Urinary bladder (tissue), 4 donors: Measurements from ENCODE around the gene LRP6. TPM values are rescaled to one million over a fixed set of nuclear protein-coding genes. Genes with fewer than 3 reads are reported as not detected.

Experiments
- DNase-seq: peaks from one replicate; pipeline ENCODE4 v3.0.0-alpha.2; 2015; ENCODE audit errors: extremely low spot score
- H3K27ac ChIP-seq: one replicate; pipeline ENCODE4 v1.5.1; 2013; ENCODE audit warnings: low read depth, mild to moderate bottlenecking, moderate library complexity
- H3K36me3 ChIP-seq: one replicate; pipeline ENCODE4 v1.6.1; 2013; ENCODE audit warnings: mild to moderate bottlenecking, moderate library complexity; ENCODE audit not compliant: insufficient read depth
- H3K4me1 ChIP-seq: one replicate; pipeline ENCODE4 v1.6.1; 2013; ENCODE audit warnings: mild to moderate bottlenecking, moderate library complexity; ENCODE audit not compliant: insufficient read depth
- H3K4me3 ChIP-seq: one replicate; pipeline ENCODE4 v1.5.1; 2013; ENCODE audit warnings: low read depth, low read length
- WGBS: extraction: QIAGEN DNeasy Blood & Tissue Kit; methylation state at CpG from one replicate; pipeline ENCODE4 v1.1.7; 2013; 5-methylcytosine and 5-hydroxymethylcytosine counted together
- polyA plus RNA-seq: library from polyadenylated mRNA; stranded (reverse); fragments of 200-250 nt; gene quantifications from one replicate; pipeline ENCODE4 v1.2.3, GENCODE V29; 2013
- total RNA-seq: library from RNA; depleted of rRNA; stranded (reverse); fragments of >200 nt; gene quantifications from one replicate; pipeline ENCODE4 v1.2.3, GENCODE V29; 2014
- donor health status: healthy with polysubstance abuse.
- donor health status: healthy.

The LRP6 gene
- total and polyA plus RNA-seq, 2 donors: 15.4 to 98.3 TPM

- 48% methylated on average over 3 of the region's 3 CpGs for WGBS
- H3K27ac ChIP-seq: no peak overlapping the region
- H3K4me1 ChIP-seq: no peaks in the 10 kb centered on the region
- no peak for DNase-seq
- H3K4me3 ChIP-seq: no peak overlapping the region
- H3K36me3 ChIP-seq: no peaks in the 10 kb centered on the region
Observed at GRCh38 chr12:12095021-12095420, 171.8 kb downstream of the LRP6 start.

- Histone ChIP-seq H3K4me1 (no peaks in the 10 kb centered on the region), H3K27ac (no peak overlapping the region), H3K4me3 (no peak overlapping the region), H3K36me3 (no peaks in the 10 kb centered on the region)
- 80% methylated on average over 4 of the region's 4 CpGs for WGBS
- no peak for DNase-seq
Observed at GRCh38 chr12:12094481-12094880, 172.4 kb downstream of the LRP6 start.

GRCh38 chr12:12091977-12092663 is 174.7 kb downstream of the LRP6 start:
- H3K27ac ChIP-seq: no peak overlapping the region
- WGBS: 73% methylated on average over 14 of the region's 14 CpGs
- no peak overlapping the region for H3K4me3 ChIP-seq
- no peak for DNase-seq
- H3K4me1 ChIP-seq: no peaks in the 10 kb centered on the region
- H3K36me3 ChIP-seq: no peaks in the 10 kb centered on the region

GRCh38 chr12:12091071-12091470 is 175.8 kb downstream of the LRP6 start:
- DNase-seq: no peak
- WGBS: 76% methylated on average over 3 of the region's 3 CpGs
- Histone ChIP-seq H3K36me3 (no peaks in the 10 kb centered on the region), H3K4me1 (no peaks in the 10 kb centered on the region), H3K27ac (no peak overlapping the region), H3K4me3 (no peak overlapping the region)

GRCh38 chr12:12088761-12089160 is 178.1 kb downstream of the LRP6 start:
- no peak for DNase-seq
- Histone ChIP-seq H3K27ac (no peak overlapping the region), H3K36me3 (no peaks in the 10 kb centered on the region), H3K4me3 (no peak overlapping the region), H3K4me1 (no peaks in the 10 kb centered on the region)
- WGBS: 77% methylated on average over 9 of the region's 9 CpGs

GRCh38 chr12:12088147-12088546 is 178.7 kb downstream of the LRP6 start:
- no peak for DNase-seq
- no peak overlapping the region for H3K4me3 ChIP-seq
- no peaks in the 10 kb centered on the region for H3K36me3 ChIP-seq
- no peaks in the 10 kb centered on the region for H3K4me1 ChIP-seq
- no peak overlapping the region for H3K27ac ChIP-seq
- WGBS: 94% methylated on average over 10 of the region's 10 CpGs

GRCh38 chr12:12087693-12088034 is 179.2 kb downstream of the LRP6 start:
- Histone ChIP-seq H3K27ac (no peak overlapping the region), H3K4me3 (no peak overlapping the region), H3K36me3 (no peaks in the 10 kb centered on the region), H3K4me1 (no peaks in the 10 kb centered on the region)
- DNase-seq: no peak
- 93% methylated on average over 2 of the region's 2 CpGs for WGBS

GRCh38 chr12:12086973-12087692 is 179.7 kb downstream of the LRP6 start:
- H3K36me3 ChIP-seq: no peaks in the 10 kb centered on the region
- H3K4me3 ChIP-seq: no peak overlapping the region
- H3K27ac ChIP-seq: no peak overlapping the region
- no peak for DNase-seq
- WGBS: 87% methylated on average over 9 of the region's 9 CpGs
- H3K4me1 ChIP-seq: no peaks in the 10 kb centered on the region

- 72% methylated on average over 5 of the region's 5 CpGs for WGBS
- no peak for DNase-seq
- Histone ChIP-seq H3K4me3 (no peak overlapping the region), H3K36me3 (no peaks in the 10 kb centered on the region), H3K27ac (no peak overlapping the region), H3K4me1 (no peaks in the 10 kb centered on the region)
Observed at GRCh38 chr12:12086362-12086761, 180.5 kb downstream of the LRP6 start.

GRCh38 chr12:12083688-12084087 is 183.2 kb downstream of the LRP6 start:
- H3K4me1 ChIP-seq: no peaks in the 10 kb centered on the region
- WGBS: 94% methylated on average over 8 of the region's 8 CpGs
- no peak for DNase-seq

GRCh38 chr12:12081836-12082497 is 184.9 kb downstream of the LRP6 start:
- Histone ChIP-seq H3K4me1 (no peaks in the 10 kb centered on the region), H3K27ac (no peak overlapping the region), H3K36me3 (no peaks in the 10 kb centered on the region), H3K4me3 (no peak overlapping the region)
- 79% methylated on average over 3 of the region's 3 CpGs for WGBS
- DNase-seq: no peak

More at GRCh38 chr12:12083688-12084087, 183.2 kb downstream of the LRP6 start:
- Histone ChIP-seq H3K27ac (no peak overlapping the region), H3K4me3 (no peak overlapping the region), H3K36me3 (no peaks in the 10 kb centered on the region)

- DNase-seq: no peak
- WGBS: 82% methylated on average over 5 of the region's 5 CpGs
- Histone ChIP-seq H3K4me3 (no peak overlapping the region), H3K27ac (no peak overlapping the region), H3K36me3 (no peaks in the 10 kb centered on the region), H3K4me1 (no peaks in the 10 kb centered on the region)
Observed at GRCh38 chr12:12079291-12079690, 187.6 kb downstream of the LRP6 start.

- Histone ChIP-seq H3K27ac (no peak overlapping the region), H3K36me3 (no peaks in the 10 kb centered on the region), H3K4me3 (no peak overlapping the region), H3K4me1 (peaks cover 2% of the 10 kb centered on the region)
- DNase-seq: no peak
- WGBS: 78% methylated on average over 21 of the region's 21 CpGs
Observed at GRCh38 chr12:12072064-12072760, 194.6 kb downstream of the LRP6 start.
